HCT116 (cell line): Measurements from ENCODE around the gene ARHGEF10L. TPM values are rescaled to one million over a fixed set of nuclear protein-coding genes. Genes with fewer than 3 reads are reported as not detected.

ENCODE experiments used
- ATAC-seq: fragments of 200-7000 bp; cut with Tn5 transposase; 2 replicates; pipeline ENCODE4 v1.9.1; 2020; ENCODE audit warnings: mild to moderate bottlenecking, moderate library complexity
- BruUV-seq: library from RNA; stranded (reverse); fragments of 400-500 nt; replicated peaks from 2 replicates; lab custom pipeline; 2021; lab: Mats Ljungman, UMichigan
- CTCF ChIA-PET: fragments of 300-600 bp; sonication (Branson Sonifier 250); formaldehyde crosslinking; loops from one replicate; lab custom pipeline; 2021; ENCODE audit warnings: antibody characterized with exemption; lab: Charles Lee
- POLR2A ChIA-PET: fragments of 300-600, 350-600 bp; sonication (Branson Sonifier 250); formaldehyde crosslinking; loops from one replicate; lab custom pipeline; 2021; ENCODE audit warnings: antibody characterized with exemption; lab: Charles Lee
- RAD21 ChIA-PET, 2 experiments: fragments of 300-600 bp; sonication (Branson Sonifier 250); formaldehyde crosslinking; loops; one replicate each; lab custom pipeline; 2023; ENCODE audit warnings: low total read pairs in 2 of 2; ENCODE audit not compliant: uncharacterized antibody in 2 of 2, unreplicated experiment in 2 of 2, low non-redundant PET in 1 of 2; lab: Charles Lee
- DNase-seq: peaks from one replicate; pipeline ENCODE4 v3.0.0-alpha.2; 2010; ENCODE audit warnings: low read depth, low spot score
- H2AFZ ChIP-seq: fragments of 200-600 bp; shearing (Covaris generic), sonication (generic); 2 replicates; pipeline ENCODE4 v1.6.1; 2017; ENCODE audit warnings: low read depth, mixed run types, mixed read lengths, antibody characterized with exemption, low read length; ENCODE audit not compliant: poor library complexity, severe bottlenecking
- H3K27ac ChIP-seq: 2 replicates; pipeline ENCODE4 v1.5.1; 2012; ENCODE audit warnings: low read depth, low read length
- H3K27me3 ChIP-seq: fragments of 200-600 bp; sonication (generic); 2 replicates; pipeline ENCODE4 v1.6.1; 2016; ENCODE audit warnings: mixed run types, low read length, mixed read lengths; ENCODE audit not compliant: insufficient read depth
- H3K36me3 ChIP-seq, 2 experiments: fragments of 200-500 bp in 1 of 2; fragments of 200-600 bp in 1 of 2; sonication (Bioruptor generic) in 1 of 2; sonication (generic) in 1 of 2; 2 replicates each; pipeline versions ENCODE4 v1.5.1 to v1.6.1; 2014 to 2016; ENCODE audit warnings: low read length in 2 of 2, inconsistent platforms in 1 of 2, mixed read lengths in 1 of 2, mixed run types in 1 of 2; ENCODE audit not compliant: insufficient read depth in 2 of 2, control insufficient read depth in 1 of 2
- H3K4me1 ChIP-seq, 2 experiments: fragments of 200-600 bp in 1 of 2; sonication (generic) in 1 of 2; 2 replicates each; pipeline versions ENCODE4 v1.5.1 to v1.6.1; 2012 to 2017; ENCODE audit warnings: low read length in 2 of 2, inconsistent platforms in 1 of 2, mild to moderate bottlenecking in 1 of 2, mixed read lengths in 1 of 2, mixed run types in 1 of 2, moderate library complexity in 1 of 2; ENCODE audit not compliant: insufficient read depth in 2 of 2, control insufficient read depth in 1 of 2
- H3K4me2 ChIP-seq: fragments of 200-600 bp; sonication (generic); 2 replicates; pipeline ENCODE4 v1.6.1; 2017; ENCODE audit warnings: mixed run types, low read length, mixed read lengths
- H3K4me3 ChIP-seq, 2 experiments: fragments of 200-600 bp in 1 of 2; sonication (generic) in 1 of 2; replicated peaks in 1 of 2; 2 replicates each; pipeline ENCODE4 v1.5.1; 2011 to 2016; ENCODE audit warnings: low read length in 2 of 2, control low read depth in 1 of 2, low read depth in 1 of 2, mild to moderate bottlenecking in 1 of 2, mixed read lengths in 1 of 2, mixed run types in 1 of 2
- H3K79me2 ChIP-seq: fragments of 200-600 bp; sonication (generic); 2 replicates; pipeline ENCODE4 v1.6.1; 2017; ENCODE audit warnings: mild to moderate bottlenecking, mixed run types, low read length, moderate library complexity, mixed read lengths; ENCODE audit not compliant: insufficient read depth
- H3K9ac ChIP-seq: fragments of 200-600 bp; sonication (generic); 2 replicates; pipeline ENCODE4 v1.6.1; 2016; ENCODE audit warnings: low read length, mixed read lengths
- H3K9me2 ChIP-seq: fragments of 200-600 bp; sonication (generic), shearing (Covaris generic); 2 replicates; pipeline ENCODE4 v1.6.1; 2017; ENCODE audit warnings: mixed run types, mild to moderate bottlenecking, moderate library complexity; ENCODE audit not compliant: insufficient read depth
- H3K9me3 ChIP-seq, 2 experiments: fragments of 200-500 bp in 1 of 2; fragments of 200-600 bp in 1 of 2; sonication (Bioruptor generic) in 1 of 2; sonication (generic) in 1 of 2; 2 replicates each; pipeline ENCODE4 v1.6.1; 2014 to 2017; ENCODE audit warnings: low read length in 2 of 2, mixed read lengths in 2 of 2, inconsistent platforms in 1 of 2, low read depth in 1 of 2, mild to moderate bottlenecking in 1 of 2, mixed run types in 1 of 2, moderate library complexity in 1 of 2; ENCODE audit not compliant: control insufficient read depth in 1 of 2, insufficient read depth in 1 of 2
- H4K20me1 ChIP-seq: fragments of 200-600 bp; sonication (generic), shearing (Covaris generic); 2 replicates; pipeline ENCODE4 v1.6.1; 2017; ENCODE audit warnings: mixed run types, mild to moderate bottlenecking, moderate library complexity; ENCODE audit not compliant: insufficient read depth
- ATF3 ChIP-seq: IDR thresholded peaks from 2 replicates; pipeline ENCODE4 v1.6.1; 2012
- CBX3 ChIP-seq: IDR thresholded peaks from 2 replicates; pipeline ENCODE4 v1.6.1; 2012; ENCODE audit warnings: low read depth
- CEBPB ChIP-seq: IDR thresholded peaks from 2 replicates; pipeline ENCODE4 v1.6.1; 2012; ENCODE audit warnings: low read depth
- CTCF ChIP-seq, 3 experiments: fragments of 200-600 bp in 1 of 3; sonication (generic) in 1 of 3; IDR thresholded peaks in 2 of 3; conservative IDR thresholded peaks in 1 of 3; 2 replicates each; pipeline ENCODE4 v1.5.1; 2012 to 2017; ENCODE audit warnings: low read depth in 2 of 3, low read length in 2 of 3, antibody characterized with exemption in 1 of 3, borderline replicate concordance in 1 of 3, control low read depth in 1 of 3, mild to moderate bottlenecking in 1 of 3, mixed read lengths in 1 of 3, mixed run types in 1 of 3, moderate library complexity in 1 of 3; ENCODE audit not compliant: insufficient read depth in 1 of 3
- ELF1 ChIP-seq: IDR thresholded peaks from 2 replicates; pipeline ENCODE4 v1.6.1; 2012; ENCODE audit warnings: low read depth, borderline replicate concordance
- EZH2 ChIP-seq: fragments of 200-600 bp; sonication (generic); IDR thresholded peaks from 2 replicates; pipeline ENCODE4 v1.6.1; 2017; ENCODE audit warnings: antibody characterized with exemption, mixed run types
- EZH2phosphoT487 ChIP-seq: fragments of 200-600 bp; IDR thresholded peaks from 2 replicates; pipeline ENCODE4 v1.6.1; 2018; ENCODE audit warnings: antibody characterized with exemption, borderline replicate concordance
- POLR2A ChIP-seq: IDR thresholded peaks from 2 replicates; pipeline ENCODE4 v1.7.0; 2011; ENCODE audit warnings: borderline replicate concordance; ENCODE audit not compliant: insufficient read depth, insufficient read length; ENCODE audit errors: extremely low read depth
- POLR2AphosphoS5 ChIP-seq: IDR thresholded peaks from 2 replicates; pipeline ENCODE4 v1.6.1; 2011; ENCODE audit warnings: mild to moderate bottlenecking, low read depth, low read length, moderate library complexity
- RAD21 ChIP-seq: IDR thresholded peaks from 2 replicates; pipeline ENCODE4 v1.6.1; 2012; ENCODE audit warnings: low read depth, mild to moderate bottlenecking
- REST ChIP-seq: IDR thresholded peaks from 2 replicates; pipeline ENCODE4 v1.6.1; 2012; ENCODE audit warnings: low read depth
- SP1 ChIP-seq: IDR thresholded peaks from 2 replicates; pipeline ENCODE4 v1.6.1; 2012; ENCODE audit warnings: low read depth
- SRF ChIP-seq: IDR thresholded peaks from 2 replicates; pipeline ENCODE4 v1.6.1; 2012; ENCODE audit warnings: low read depth
- TCF7L2 ChIP-seq: IDR thresholded peaks from 2 replicates; pipeline ENCODE4 v1.7.0; 2011; ENCODE audit warnings: borderline replicate concordance, inconsistent platforms; ENCODE audit not compliant: insufficient read depth, insufficient read length; ENCODE audit errors: extremely low read depth
- YY1 ChIP-seq: IDR thresholded peaks from 2 replicates; pipeline ENCODE4 v1.6.1; 2011; ENCODE audit warnings: low read length, low read depth, moderate library complexity, mild to moderate bottlenecking; ENCODE audit not compliant: insufficient replicate concordance; ENCODE audit errors: extremely low read depth
- ZBTB33 ChIP-seq: IDR thresholded peaks from 2 replicates; pipeline ENCODE4 v1.6.1; 2011; ENCODE audit warnings: mild to moderate bottlenecking, low read length, moderate library complexity; ENCODE audit not compliant: insufficient replicate concordance; ENCODE audit errors: extremely low read depth
- ZFX ChIP-seq: fragments of 450-650 bp; IDR thresholded peaks from 2 replicates; pipeline ENCODE4 v1.6.1; 2017
- intact Hi-C: fragments of 100-400 bp; cut with micrococcal nuclease; formaldehyde crosslinking; loops from 2 replicates; pipeline ENCODE4 v1.10.0; 2022
- total RNA-seq: library from RNA; stranded (reverse); gene quantifications from one replicate; pipeline ENCODE4 v1.2.1, GENCODE V29; 2021; ENCODE audit not compliant: unreplicated experiment

The ARHGEF10L gene
- total RNA-seq, 1 experiment from 2014 or later: 14.7 TPM

GRCh38 chr1:17736625-17737024 is 197.1 kb downstream of the ARHGEF10L start:
- H3K4me2 ChIP-seq: no peak overlapping the region
- DNase-seq (no peak), ATAC-seq (no peak)
- no peaks in the 10 kb centered on the region for H3K79me2 ChIP-seq
- no peaks in the 10 kb centered on the region for H3K9me2 ChIP-seq
- POLR2A ChIA-PET: no interaction called here
- H4K20me1 ChIP-seq: no peaks in the 10 kb centered on the region
- CTCF ChIA-PET: no interaction called here
- no TSS peak for BruUV-seq
- H3K27me3 ChIP-seq: peaks cover 6% of the 10 kb centered on the region; the same call in 1 of the 2 replicates
- no peak overlapping the region for H2AFZ ChIP-seq
- RAD21 ChIA-PET: no interaction called here
- H3K9ac ChIP-seq: no peak overlapping the region
- H3K4me1 ChIP-seq: peaks cover 0 to 7% of the 10 kb centered on the region in 2 experiments; a peak in 2 of 4 replicates
- no peaks in the 10 kb centered on the region for H3K36me3 ChIP-seq
- TF ChIP-seq EZH2phosphoT487: no peak
- TF ChIP-seq YY1: no peak
- no peak for TF ChIP-seq CEBPB
- no peak for TF ChIP-seq TCF7L2
- TF ChIP-seq ZFX: no peak
- no peak for TF ChIP-seq ELF1
- no peak for TF ChIP-seq EZH2
- TF ChIP-seq SRF: no peak
- no peak for TF ChIP-seq POLR2A
- TF ChIP-seq ATF3: no peak
- TF ChIP-seq REST: no peak
- TF ChIP-seq CBX3: no peak
- TF ChIP-seq POLR2AphosphoS5: no peak
- no peak for TF ChIP-seq RAD21
- no peak for TF ChIP-seq CTCF (IDR thresholded peaks at IDR 0.05 in 2 of 3, conservative IDR thresholded peaks at IDR 0.05 in 1 of 3; ENCODE audit: borderline replicate concordance in 1 of 3, insufficient read depth in 1 of 3, low read depth in 2 of 3, low read length in 2 of 3)
- no peak for TF ChIP-seq SP1
- no peak for TF ChIP-seq ZBTB33
- intact Hi-C loops: no loop called here
- H3K27ac ChIP-seq: no peak overlapping the region
- H3K9me3 ChIP-seq: no peaks in the 10 kb centered on the region
- no peak overlapping the region for H3K4me3 ChIP-seq
